GM12874 (cell line): ENCODE results near the gene HDC.

ENCODE experiments used
- CTCF ChIP-seq: IDR thresholded peaks from 2 replicates; pipeline ENCODE4 v1.5.1; 2011; ENCODE audit warnings: low read depth, mild to moderate bottlenecking, control low read depth, low read length, moderate library complexity; ENCODE audit not compliant: insufficient read depth

HDC gene

GRCh38 chr15:50247819-50248655 is 17.5 kb downstream of the HDC start:
- no peak for TF ChIP-seq CTCF

GRCh38 chr15:50246631-50247030 is 18.9 kb downstream of the HDC start:
- no peak for TF ChIP-seq CTCF

- TF ChIP-seq CTCF, result no peak
These were observed 20.4 kb downstream of the HDC start for GRCh38 chr15:50244959-50245624.

- no peak for TF ChIP-seq CTCF
These were observed 21.4 kb downstream of the HDC start for GRCh38 chr15:50244153-50244552.

- TF ChIP-seq CTCF, result no peak
These were observed 23.7 kb downstream of the HDC start for GRCh38 chr15:50241684-50242450.

- TF ChIP-seq CTCF, result no peak
These were observed 27.3 kb downstream of the HDC start for GRCh38 chr15:50238255-50238654.

GRCh38 chr15:50236433-50236832 is 29.1 kb downstream of the HDC start:
- no peak for TF ChIP-seq CTCF
